Measurements from ENCODE around the gene KMT5B. TPM values are rescaled to one million over a fixed set of nuclear protein-coding genes. Genes with fewer than 3 reads are reported as not detected.

Gene KMT5B
- total RNA-seq, 5 donors from 2014 or later (not counting 1 experiment from before 2014, with no cell fraction given) = 35.1 to 56.6 (median 48.5) TPM

DNA sequence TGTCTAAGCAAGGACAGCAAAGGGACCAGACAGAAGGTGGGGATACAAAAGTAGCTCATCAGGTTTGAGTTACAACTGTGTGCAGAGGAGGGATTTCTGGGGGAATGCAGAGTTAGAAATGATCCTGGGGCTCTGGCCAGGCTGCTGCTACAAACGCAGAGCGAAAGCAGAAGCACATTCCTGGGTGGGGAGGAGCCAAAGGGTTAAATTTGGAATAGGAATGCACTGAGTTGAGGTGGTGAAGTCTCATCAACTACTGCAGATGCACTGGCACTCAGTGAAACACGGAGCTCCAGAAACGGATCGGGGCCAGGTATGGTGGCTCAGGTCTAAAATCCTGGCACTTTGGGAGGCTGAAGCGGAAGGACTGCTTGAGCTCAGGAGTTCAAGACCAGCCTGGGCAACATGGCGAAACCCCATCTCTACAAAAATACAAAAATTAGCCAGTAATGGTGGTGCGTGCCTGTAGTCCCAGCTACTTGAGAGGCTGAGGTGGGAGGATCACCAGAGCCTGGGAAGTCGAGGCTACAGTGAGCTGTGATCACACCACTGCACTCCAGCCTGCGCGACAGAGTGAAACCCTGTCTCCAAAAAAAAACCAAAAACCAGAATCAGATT is 95.1 kb downstream of the KMT5B start:
- CTCF ChIA-PET = interaction anchor here (0.6 to 2.3 kb wide), 2 partner anchors 10 to 805 kb away, joined by 3 to 6 read pairs; no protein-coding TSS in a partner anchor
- Histone ChIP-seq H3K27ac (ENCODE audit: low read length) (no peak overlapping the region), H3K4me1 (ENCODE audit: control insufficient read depth in 1 of 2, extremely low read depth in 1 of 2, insufficient read depth in 2 of 2, low read length in 2 of 2) (peaks cover 4 to 19% of the 10 kb centered on the region in 2 experiments), H3K4me3 (ENCODE audit: control insufficient read depth in 1 of 2, extremely low read depth in 1 of 2, low read length in 1 of 2) (no peak overlapping the region), H3K27me3 (replicated peaks in 1 of 2; ENCODE audit: control insufficient read depth in 2 of 2, extremely low read depth in 1 of 2, insufficient read depth in 2 of 2, low read length in 1 of 2) (peaks cover 0 to 3% of the 10 kb centered on the region in 2 experiments), H3K36me3 (ENCODE audit: control insufficient read depth in 2 of 2, extremely low read depth in 1 of 2, insufficient read depth in 1 of 2, low read length in 1 of 2) (no peaks in the 10 kb centered on the region), H3K9me3 (no peaks in the 10 kb centered on the region)
- Mint-ChIP-seq H3K27ac (no peak overlapping the region), H3K9me3 (no peaks in the 10 kb centered on the region), H3K27me3 (no peaks in the 10 kb centered on the region), H3K4me1 (peaks cover 9 to 11% (median 10%) of the 10 kb centered on the region in 3 donors), H3K4me3 (no peak overlapping the region), H3K36me3 (no peaks in the 10 kb centered on the region)
- 96% methylated on average over 6 of the region's 11 CpGs for WGBS (ENCODE audit: insufficient coverage)
- DNase-seq (no peak), ATAC-seq (replicated peaks in 1 of 4) (no peak)
- POLR2A ChIA-PET = interaction anchor here in 1 of 2 donors (0.6 kb wide), 1 partner anchor 67 kb away, joined by 8 read pairs; no protein-coding TSS in a partner anchor

DNA sequence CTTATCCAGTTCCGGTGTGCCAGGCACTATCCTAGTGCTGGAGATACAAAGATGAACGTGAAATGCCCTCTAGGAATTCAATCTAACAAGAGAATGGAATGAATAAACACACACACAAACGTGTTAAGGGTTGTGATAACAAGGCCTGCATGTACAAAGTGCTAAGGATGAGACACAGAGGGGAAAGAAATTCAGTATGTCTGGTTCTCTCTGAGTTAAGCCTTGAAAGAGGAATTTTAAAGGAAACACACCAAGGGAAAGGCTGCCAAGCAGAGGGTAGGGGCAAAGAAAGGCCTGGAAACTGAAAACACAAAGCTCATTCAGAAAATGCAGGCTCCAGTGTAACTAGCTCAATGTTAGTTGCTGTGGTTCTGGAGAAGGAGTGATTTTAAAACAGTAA is 96.1 kb downstream of the KMT5B start:
- Histone ChIP-seq H3K27me3 (replicated peaks in 1 of 2; ENCODE audit: control insufficient read depth in 2 of 2, extremely low read depth in 1 of 2, insufficient read depth in 2 of 2, low read length in 1 of 2) (no peaks in the 10 kb centered on the region), H3K4me3 (ENCODE audit: control insufficient read depth in 1 of 2, extremely low read depth in 1 of 2, low read length in 1 of 2) (no peak overlapping the region), H3K27ac (ENCODE audit: low read length) (no peak overlapping the region), H3K9me3 (no peaks in the 10 kb centered on the region), H3K36me3 (ENCODE audit: control insufficient read depth in 2 of 2, extremely low read depth in 1 of 2, insufficient read depth in 1 of 2, low read length in 1 of 2) (no peaks in the 10 kb centered on the region), H3K4me1 (ENCODE audit: control insufficient read depth in 1 of 2, extremely low read depth in 1 of 2, insufficient read depth in 2 of 2, low read length in 2 of 2) (peaks cover 4 to 15% of the 10 kb centered on the region in 2 experiments)
- Mint-ChIP-seq H3K36me3 (no peaks in the 10 kb centered on the region), H3K4me1 (peaks cover 7 to 10% (median 8%) of the 10 kb centered on the region in 3 donors), H3K4me3 (no peak overlapping the region), H3K9me3 (no peaks in the 10 kb centered on the region), H3K27ac (no peak overlapping the region), H3K27me3 (no peaks in the 10 kb centered on the region)
- WGBS (ENCODE audit: insufficient coverage) = 100% methylated on average over 1 of the region's 3 CpGs
- ChIA-PET CTCF (interaction anchor here in 1 of 2 donors (2.3 kb wide), 1 partner anchor 11 kb away, joined by 6 read pairs; no protein-coding TSS in a partner anchor), POLR2A (no interaction called here)
- DNase-seq (no peak), ATAC-seq (replicated peaks in 1 of 4) (no peak)

DNA sequence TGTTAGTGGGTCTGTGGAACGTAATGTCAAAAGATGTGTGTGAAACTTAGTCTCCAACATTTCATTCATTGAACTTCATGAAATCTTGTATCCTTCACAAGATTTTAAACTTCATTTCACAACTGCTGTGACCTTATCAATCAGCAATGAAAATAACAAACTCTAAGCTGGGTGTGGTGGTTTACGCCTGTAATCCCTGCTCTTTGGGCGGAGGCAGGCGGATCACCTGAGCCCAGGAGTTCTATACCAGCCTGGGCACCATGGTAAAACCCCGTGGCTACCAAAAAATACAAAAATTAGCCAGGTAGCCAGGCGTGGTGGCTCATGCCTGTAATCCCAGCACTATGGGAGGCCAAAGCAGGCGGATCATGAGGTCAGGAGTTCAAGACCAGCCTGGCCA is 97.0 kb downstream of the KMT5B start:
- ATAC-seq (replicated peaks in 1 of 4) (no peak), DNase-seq (no peak)
- Mint-ChIP-seq H3K27ac (no peak overlapping the region), H3K9me3 (no peaks in the 10 kb centered on the region), H3K4me1 (peaks cover 7 to 10% (median 8%) of the 10 kb centered on the region in 3 donors), H3K4me3 (no peak overlapping the region), H3K36me3 (no peaks in the 10 kb centered on the region), H3K27me3 (no peaks in the 10 kb centered on the region)
- no peaks in the 10 kb centered on the region for H3K9me3 ChIP-seq
- ChIA-PET POLR2A (interaction anchor here in 1 of 2 donors (0.6 kb wide), 1 partner anchor 10 kb away, joined by 4 read pairs; no protein-coding TSS in a partner anchor), CTCF (interaction anchor here in 1 of 2 donors (0.7 kb wide), 1 partner anchor 16 kb away, joined by 3 read pairs; no protein-coding TSS in a partner anchor)
- peaks cover 4 to 10% of the 10 kb centered on the region in 2 experiments for H3K4me1 ChIP-seq (ENCODE audit: control insufficient read depth in 1 of 2, extremely low read depth in 1 of 2, insufficient read depth in 2 of 2, low read length in 2 of 2)
- WGBS (ENCODE audit: insufficient coverage) = 94% methylated on average over 2 of the region's 7 CpGs
- H3K27ac ChIP-seq (ENCODE audit: low read length) = no peak overlapping the region
- H3K4me3 ChIP-seq (ENCODE audit: control insufficient read depth in 1 of 2, extremely low read depth in 1 of 2, low read length in 1 of 2) = no peak overlapping the region
- H3K27me3 ChIP-seq (replicated peaks in 1 of 2; ENCODE audit: control insufficient read depth in 2 of 2, extremely low read depth in 1 of 2, insufficient read depth in 2 of 2, low read length in 1 of 2) = no peaks in the 10 kb centered on the region
- H3K36me3 ChIP-seq (ENCODE audit: control insufficient read depth in 2 of 2, extremely low read depth in 1 of 2, insufficient read depth in 1 of 2, low read length in 1 of 2) = no peaks in the 10 kb centered on the region

- no peaks in the 10 kb centered on the region for H3K36me3 ChIP-seq (ENCODE audit: control insufficient read depth in 2 of 2, extremely low read depth in 1 of 2, insufficient read depth in 1 of 2, low read length in 1 of 2)
- no peak for ATAC-seq (replicated peaks in 1 of 4)
- WGBS (ENCODE audit: insufficient coverage) = 50% methylated on average over 1 of the region's 1 CpG
- Mint-ChIP-seq H3K9me3 (no peaks in the 10 kb centered on the region), H3K27ac (no peak overlapping the region), H3K27me3 (no peaks in the 10 kb centered on the region), H3K4me1 (peaks cover 6 to 8% (median 7%) of the 10 kb centered on the region in 3 donors), H3K4me3 (no peak overlapping the region), H3K36me3 (no peaks in the 10 kb centered on the region)
- ChIA-PET POLR2A (no interaction called here), CTCF (no interaction called here)
- H3K9me3 ChIP-seq = no peaks in the 10 kb centered on the region
- H3K4me1 ChIP-seq (ENCODE audit: control insufficient read depth in 1 of 2, extremely low read depth in 1 of 2, insufficient read depth in 2 of 2, low read length in 2 of 2) = peaks cover 4 to 8% of the 10 kb centered on the region in 2 experiments
- no peaks in the 10 kb centered on the region for H3K27me3 ChIP-seq (replicated peaks in 1 of 2; ENCODE audit: control insufficient read depth in 2 of 2, extremely low read depth in 1 of 2, insufficient read depth in 2 of 2, low read length in 1 of 2)
- no peak overlapping the region for H3K27ac ChIP-seq (ENCODE audit: low read length)
- DNase-seq = no peak
- no peak overlapping the region for H3K4me3 ChIP-seq (ENCODE audit: control insufficient read depth in 1 of 2, extremely low read depth in 1 of 2, low read length in 1 of 2)
These were observed 97.8 kb downstream of the KMT5B start for GRCh38 chr11:68115285-68115684.

DNA sequence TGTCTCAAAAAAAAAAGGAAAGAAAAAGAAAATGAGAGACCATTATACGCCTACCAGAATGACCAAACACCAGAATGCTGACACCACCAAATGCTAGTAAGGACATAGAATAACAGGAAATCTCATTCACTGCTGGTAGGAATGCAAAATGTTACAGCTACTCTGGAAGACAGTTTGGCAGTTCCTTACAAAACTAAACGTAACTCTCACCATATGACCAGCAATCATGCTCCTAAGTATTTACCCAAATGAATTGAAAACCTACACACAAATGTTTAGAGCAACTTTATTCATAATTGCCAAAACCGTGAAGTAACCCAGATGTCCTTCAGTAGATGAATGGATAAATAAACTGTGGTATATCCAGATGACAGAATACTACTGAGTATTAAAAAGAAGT is 99.1 kb downstream of the KMT5B start:
- H3K27ac Mint-ChIP-seq = no peak overlapping the region
- ChIA-PET POLR2A (interaction anchor here in 1 of 2 donors (0.7 kb wide), 1 partner anchor 15 kb away, joined by 4 read pairs; no protein-coding TSS in a partner anchor), CTCF (no interaction called here)
- H3K4me3 ChIP-seq (ENCODE audit: control insufficient read depth in 1 of 2, extremely low read depth in 1 of 2, low read length in 1 of 2) = no peak overlapping the region
- H3K9me3 ChIP-seq = no peaks in the 10 kb centered on the region
- peaks cover 3 to 4% (median 4%) of the 10 kb centered on the region in 3 donors for H3K4me1 Mint-ChIP-seq
- no peaks in the 10 kb centered on the region for H3K4me1 ChIP-seq (ENCODE audit: control insufficient read depth in 1 of 2, extremely low read depth in 1 of 2, insufficient read depth in 2 of 2, low read length in 2 of 2)
- DNase-seq (no peak), ATAC-seq (replicated peaks in 1 of 4) (no peak)
- no peaks in the 10 kb centered on the region for H3K36me3 Mint-ChIP-seq
- no peaks in the 10 kb centered on the region for H3K27me3 ChIP-seq (replicated peaks in 1 of 2; ENCODE audit: control insufficient read depth in 2 of 2, extremely low read depth in 1 of 2, insufficient read depth in 2 of 2, low read length in 1 of 2)
- H3K27me3 Mint-ChIP-seq = no peaks in the 10 kb centered on the region
- no CpG with 5 or more reads among the region's 3 CpGs for WGBS (ENCODE audit: insufficient coverage)
- H3K27ac ChIP-seq (ENCODE audit: low read length) = no peak overlapping the region
- H3K9me3 Mint-ChIP-seq = no peaks in the 10 kb centered on the region
- H3K36me3 ChIP-seq (ENCODE audit: control insufficient read depth in 2 of 2, extremely low read depth in 1 of 2, insufficient read depth in 1 of 2, low read length in 1 of 2) = no peaks in the 10 kb centered on the region
- no peak overlapping the region for H3K4me3 Mint-ChIP-seq

DNA sequence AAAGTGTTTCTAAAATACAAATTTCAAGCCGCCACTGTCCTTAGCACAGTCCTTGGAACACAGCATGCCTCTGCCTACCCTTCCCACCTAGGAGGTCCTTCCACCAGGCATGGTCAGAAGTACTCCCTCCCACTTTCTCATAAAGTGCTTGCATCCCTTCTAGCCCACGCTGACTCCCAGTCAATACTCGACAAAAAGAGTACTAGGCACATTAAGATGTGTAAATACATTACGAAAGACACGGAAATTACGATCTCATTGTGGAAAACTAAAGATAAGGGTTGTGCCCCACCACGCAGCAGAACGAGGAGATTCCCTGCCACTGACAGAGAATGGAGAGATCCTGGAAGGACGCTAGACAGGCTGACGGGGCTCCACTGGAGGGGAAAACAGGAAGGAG is 105.4 kb downstream of the KMT5B start:
- Mint-ChIP-seq H3K4me3 (no peak overlapping the region), H3K36me3 (no peaks in the 10 kb centered on the region), H3K4me1 (peaks cover 0 to 7% (median 0%) of the 10 kb centered on the region in 3 donors), H3K27me3 (no peaks in the 10 kb centered on the region), H3K9me3 (no peaks in the 10 kb centered on the region), H3K27ac (no peak overlapping the region)
- WGBS (ENCODE audit: insufficient coverage) = 84% methylated on average over 8 of the region's 10 CpGs
- no peaks in the 10 kb centered on the region for H3K9me3 ChIP-seq
- ChIA-PET CTCF (no interaction called here), POLR2A (no interaction called here)
- no peaks in the 10 kb centered on the region for H3K27me3 ChIP-seq (replicated peaks in 1 of 2; ENCODE audit: control insufficient read depth in 2 of 2, extremely low read depth in 1 of 2, insufficient read depth in 2 of 2, low read length in 1 of 2)
- H3K27ac ChIP-seq (ENCODE audit: low read length) = no peak overlapping the region
- no peak overlapping the region for H3K4me3 ChIP-seq (ENCODE audit: control insufficient read depth in 1 of 2, extremely low read depth in 1 of 2, low read length in 1 of 2)
- H3K36me3 ChIP-seq (ENCODE audit: control insufficient read depth in 2 of 2, extremely low read depth in 1 of 2, insufficient read depth in 1 of 2, low read length in 1 of 2) = no peaks in the 10 kb centered on the region
- no peak for ATAC-seq (replicated peaks in 1 of 4)
- DNase-seq = no peak
- H3K4me1 ChIP-seq (ENCODE audit: control insufficient read depth in 1 of 2, extremely low read depth in 1 of 2, insufficient read depth in 2 of 2, low read length in 2 of 2) = no peaks in the 10 kb centered on the region

Measured in T-cell (primary cell).